K562 (cell line): Measurements from ENCODE around the gene IDH1. TPM values are rescaled to one million over a fixed set of nuclear protein-coding genes. Genes with fewer than 3 reads are reported as not detected.

Experiments used
- ARNT ChIP-seq, 2 experiments: fragments of 450-650 bp; IDR thresholded peaks; 2 replicates each; pipeline ENCODE4 v1.6.1; 2016; ENCODE audit warnings: mild to moderate bottlenecking in 1 of 2
- CBX3 ChIP-seq, 2 experiments: IDR thresholded peaks; 1 replicate in 1 of 2; 2 replicates in 1 of 2; pipeline ENCODE4 v1.6.1; 2012; ENCODE audit warnings: inconsistent platforms in 2 of 2, low read length in 2 of 2, borderline replicate concordance in 1 of 2, control low read depth in 1 of 2
- ETV6 ChIP-seq, 3 experiments: fragments of 150-350 bp in 1 of 3; sonication (generic) in 1 of 3; formaldehyde crosslinking in 1 of 3; IDR thresholded peaks; 2 replicates each; pipeline versions ENCODE4 v1.6.1 to v1.8.0; 2014 to 2022; ENCODE audit warnings: borderline replicate concordance in 2 of 3, low read depth in 2 of 3, antibody characterized with exemption in 1 of 3, low read length in 1 of 3, mild to moderate bottlenecking in 1 of 3, missing genetic modification reagents in 1 of 3
- FOXA3 ChIP-seq, 2 experiments: fragments of 450-650 bp in 1 of 2; sonication (generic) in 1 of 2; formaldehyde crosslinking; IDR thresholded peaks in 1 of 2; conservative IDR thresholded peaks in 1 of 2; 2 replicates each; pipeline versions ENCODE4 v1.4.0 to v1.8.0; 2020 to 2022; ENCODE audit warnings: mild to moderate bottlenecking in 2 of 2, missing genetic modification reagents in 1 of 2
- HDAC1 ChIP-seq, 2 experiments: fragments of 450-650 bp; IDR thresholded peaks; 2 replicates each; pipeline ENCODE4 v1.6.1; 2016 to 2017; ENCODE audit warnings: inconsistent platforms in 1 of 2, mild to moderate bottlenecking in 1 of 2, moderate library complexity in 1 of 2
- HNRNPUL1 ChIP-seq: fragments of 200-400 bp; formaldehyde crosslinking; IDR thresholded peaks from 2 replicates; pipeline ENCODE4 v1.6.1; 2017; ENCODE audit warnings: low read length
- TAF7 ChIP-seq: fragments of 450-650 bp; IDR thresholded peaks from 2 replicates; pipeline ENCODE4 v1.6.1; 2016; ENCODE audit warnings: missing genetic modification characterization, missing compliant biosample characterization
- ZNF253 ChIP-seq: fragments of 250-450 bp; sonication (Bioruptor Pico); conservative IDR thresholded peaks from 2 replicates; pipeline ENCODE4 v1.6.1; 2021; ENCODE audit warnings: mild to moderate bottlenecking
- ZNF445 ChIP-seq: fragments of 250-450 bp; sonication (Bioruptor Pico); IDR thresholded peaks from 2 replicates; pipeline ENCODE4 v1.4.0; 2020; ENCODE audit warnings: low read depth, mild to moderate bottlenecking, moderate library complexity
- ZNF785 ChIP-seq: fragments of 250-450 bp; sonication (Bioruptor Pico); IDR thresholded peaks from 2 replicates; pipeline ENCODE4 v1.4.0; 2020; ENCODE audit warnings: mild to moderate bottlenecking
- polyA plus RNA-seq, 8 experiments: library from polyadenylated mRNA; depleted of rRNA in 4 of 8; stranded (reverse) in 5 of 8; unstranded in 3 of 8; fragments of >200 nt; fragmentation: Nextera tagmentation in 2 of 8; fragmentation: Illumina TruSeq in 1 of 8; extraction: Ambion mirVana in 2 of 8; extraction: Trizol in 1 of 8; gene quantifications; 2 replicates each; pipeline versions ENCODE4 v1.2.1 to v1.2.3, GENCODE V29; 2011 to 2014; ENCODE audit warnings: inconsistent platforms in 1 of 8, missing spikeins in 1 of 8
- total RNA-seq, 7 experiments: library from RNA; depleted of rRNA in 6 of 7; stranded (reverse); fragments of >200 nt in 6 of 7; fragmentation: Illumina TruSeq in 2 of 7; extraction: Trizol in 2 of 7; gene quantifications; 2 replicates each; pipeline versions ENCODE4 v1.2.1 to v1.2.3, GENCODE V29; 2011 to 2021; ENCODE audit warnings: low replicate concordance in 1 of 7
- TF ChIP-seq, protein P1 (sequence below): sonication (generic); formaldehyde crosslinking; IDR thresholded peaks from 2 replicates; pipeline ENCODE4 v1.8.0; 2022; ENCODE audit warnings: mild to moderate bottlenecking, low read depth, missing genetic modification reagents
- TF ChIP-seq, protein P2 (sequence below): fragments of 200-600 bp; sonication (generic); IDR thresholded peaks from one replicate; pipeline ENCODE4 v1.6.1; 2012; ENCODE audit warnings: mild to moderate bottlenecking, low read depth, low read length, inconsistent platforms
- TF ChIP-seq, protein P3 (sequence below): fragments of 450-650 bp; IDR thresholded peaks from 2 replicates; pipeline ENCODE4 v1.6.1; 2016; ENCODE audit warnings: low read depth, mild to moderate bottlenecking, moderate library complexity

The IDH1 gene
- total and polyA plus RNA-seq, 9 of the 15 experiments (the other 6 are each of a cell fraction or from before 2014, with no cell fraction given): 61.9 to 194 (median 101) TPM

DNA sequence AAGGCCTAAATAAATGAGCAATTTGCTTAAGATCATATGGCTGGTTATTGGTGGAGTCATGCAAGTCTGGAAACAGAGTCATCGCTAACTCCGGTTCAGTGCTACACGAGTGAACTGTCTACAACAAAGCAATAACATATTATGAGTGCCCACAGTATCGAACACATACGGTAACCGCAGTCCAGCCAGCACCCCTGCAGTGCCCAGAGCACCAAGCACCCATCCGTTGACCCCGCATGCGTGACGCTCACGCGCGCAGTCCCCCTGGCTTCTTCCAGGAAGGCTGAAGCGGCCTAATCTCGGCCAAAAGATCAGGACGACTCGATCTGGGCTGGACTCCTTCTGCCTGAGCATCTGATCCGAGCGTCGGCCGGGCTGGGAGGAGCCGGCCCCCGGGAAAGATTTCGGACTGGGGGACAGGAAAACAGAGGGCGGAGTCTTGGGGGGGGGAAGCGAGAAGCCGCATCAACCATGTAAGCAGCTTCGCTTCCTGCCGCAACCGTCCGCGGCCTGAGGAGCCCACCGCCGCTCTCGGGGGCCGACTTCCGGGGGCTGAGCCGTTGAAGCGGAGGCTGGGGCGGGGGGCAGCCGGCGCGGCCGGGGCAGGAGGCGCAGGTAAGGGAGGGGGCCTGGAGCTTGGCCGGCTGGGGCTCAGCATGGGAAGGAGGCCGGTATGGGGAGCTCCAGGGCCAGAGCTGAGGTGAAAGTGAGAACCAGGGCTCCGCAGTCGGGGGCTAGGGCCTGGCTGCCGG, 11.1 kb upstream of the IDH1 start, which contains the start of gene PIKFYVE (continued):
- TF ChIP-seq, protein P1, sequence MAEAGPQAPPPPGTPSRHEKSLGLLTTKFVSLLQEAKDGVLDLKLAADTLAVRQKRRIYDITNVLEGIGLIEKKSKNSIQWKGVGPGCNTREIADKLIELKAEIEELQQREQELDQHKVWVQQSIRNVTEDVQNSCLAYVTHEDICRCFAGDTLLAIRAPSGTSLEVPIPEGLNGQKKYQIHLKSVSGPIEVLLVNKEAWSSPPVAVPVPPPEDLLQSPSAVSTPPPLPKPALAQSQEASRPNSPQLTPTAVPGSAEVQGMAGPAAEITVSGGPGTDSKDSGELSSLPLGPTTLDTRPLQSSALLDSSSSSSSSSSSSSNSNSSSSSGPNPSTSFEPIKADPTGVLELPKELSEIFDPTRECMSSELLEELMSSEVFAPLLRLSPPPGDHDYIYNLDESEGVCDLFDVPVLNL (CRISPR knock-in tag): no peak
- TF ChIP-seq FOXA3 (CRISPR knock-in tag; conservative IDR thresholded peaks at IDR 0.05 in 1 of 2, IDR thresholded peaks at IDR 0.05 in 1 of 2) (no peak), ZNF253 (CRISPR knock-in tag) (no peak), ETV6 (IDR thresholded peaks at IDR 0.05; ENCODE audit: borderline replicate concordance in 1 of 2, low read depth in 2 of 2, low read length in 1 of 2) (peak in 1 of 2 experiments; percentile 51; a peak in 1 of 4 replicates), ETV6 (CRISPR knock-in tag; IDR thresholded peaks at IDR 0.05; ENCODE audit: borderline replicate concordance) (no peak), TAF7 (tag) (no peak), ARNT (IDR thresholded peaks at IDR 0.05) (peak; percentile 48 to 62; a peak in 1 of 4 replicates), ZNF785 (CRISPR knock-in tag) (no peak), ZNF445 (CRISPR knock-in tag) (no peak), HDAC1 (IDR thresholded peaks at IDR 0.05) (peak in 1 of 2 experiments; percentile 44; a peak in 1 of 4 replicates), CBX3 (IDR thresholded peaks at IDR 0.05; ENCODE audit: borderline replicate concordance in 1 of 2, low read length in 2 of 2) (peak in 1 of 2 experiments; percentile 16; a peak in 1 of 3 replicates), HNRNPUL1 (no peak)
- TF ChIP-seq, protein P2, sequence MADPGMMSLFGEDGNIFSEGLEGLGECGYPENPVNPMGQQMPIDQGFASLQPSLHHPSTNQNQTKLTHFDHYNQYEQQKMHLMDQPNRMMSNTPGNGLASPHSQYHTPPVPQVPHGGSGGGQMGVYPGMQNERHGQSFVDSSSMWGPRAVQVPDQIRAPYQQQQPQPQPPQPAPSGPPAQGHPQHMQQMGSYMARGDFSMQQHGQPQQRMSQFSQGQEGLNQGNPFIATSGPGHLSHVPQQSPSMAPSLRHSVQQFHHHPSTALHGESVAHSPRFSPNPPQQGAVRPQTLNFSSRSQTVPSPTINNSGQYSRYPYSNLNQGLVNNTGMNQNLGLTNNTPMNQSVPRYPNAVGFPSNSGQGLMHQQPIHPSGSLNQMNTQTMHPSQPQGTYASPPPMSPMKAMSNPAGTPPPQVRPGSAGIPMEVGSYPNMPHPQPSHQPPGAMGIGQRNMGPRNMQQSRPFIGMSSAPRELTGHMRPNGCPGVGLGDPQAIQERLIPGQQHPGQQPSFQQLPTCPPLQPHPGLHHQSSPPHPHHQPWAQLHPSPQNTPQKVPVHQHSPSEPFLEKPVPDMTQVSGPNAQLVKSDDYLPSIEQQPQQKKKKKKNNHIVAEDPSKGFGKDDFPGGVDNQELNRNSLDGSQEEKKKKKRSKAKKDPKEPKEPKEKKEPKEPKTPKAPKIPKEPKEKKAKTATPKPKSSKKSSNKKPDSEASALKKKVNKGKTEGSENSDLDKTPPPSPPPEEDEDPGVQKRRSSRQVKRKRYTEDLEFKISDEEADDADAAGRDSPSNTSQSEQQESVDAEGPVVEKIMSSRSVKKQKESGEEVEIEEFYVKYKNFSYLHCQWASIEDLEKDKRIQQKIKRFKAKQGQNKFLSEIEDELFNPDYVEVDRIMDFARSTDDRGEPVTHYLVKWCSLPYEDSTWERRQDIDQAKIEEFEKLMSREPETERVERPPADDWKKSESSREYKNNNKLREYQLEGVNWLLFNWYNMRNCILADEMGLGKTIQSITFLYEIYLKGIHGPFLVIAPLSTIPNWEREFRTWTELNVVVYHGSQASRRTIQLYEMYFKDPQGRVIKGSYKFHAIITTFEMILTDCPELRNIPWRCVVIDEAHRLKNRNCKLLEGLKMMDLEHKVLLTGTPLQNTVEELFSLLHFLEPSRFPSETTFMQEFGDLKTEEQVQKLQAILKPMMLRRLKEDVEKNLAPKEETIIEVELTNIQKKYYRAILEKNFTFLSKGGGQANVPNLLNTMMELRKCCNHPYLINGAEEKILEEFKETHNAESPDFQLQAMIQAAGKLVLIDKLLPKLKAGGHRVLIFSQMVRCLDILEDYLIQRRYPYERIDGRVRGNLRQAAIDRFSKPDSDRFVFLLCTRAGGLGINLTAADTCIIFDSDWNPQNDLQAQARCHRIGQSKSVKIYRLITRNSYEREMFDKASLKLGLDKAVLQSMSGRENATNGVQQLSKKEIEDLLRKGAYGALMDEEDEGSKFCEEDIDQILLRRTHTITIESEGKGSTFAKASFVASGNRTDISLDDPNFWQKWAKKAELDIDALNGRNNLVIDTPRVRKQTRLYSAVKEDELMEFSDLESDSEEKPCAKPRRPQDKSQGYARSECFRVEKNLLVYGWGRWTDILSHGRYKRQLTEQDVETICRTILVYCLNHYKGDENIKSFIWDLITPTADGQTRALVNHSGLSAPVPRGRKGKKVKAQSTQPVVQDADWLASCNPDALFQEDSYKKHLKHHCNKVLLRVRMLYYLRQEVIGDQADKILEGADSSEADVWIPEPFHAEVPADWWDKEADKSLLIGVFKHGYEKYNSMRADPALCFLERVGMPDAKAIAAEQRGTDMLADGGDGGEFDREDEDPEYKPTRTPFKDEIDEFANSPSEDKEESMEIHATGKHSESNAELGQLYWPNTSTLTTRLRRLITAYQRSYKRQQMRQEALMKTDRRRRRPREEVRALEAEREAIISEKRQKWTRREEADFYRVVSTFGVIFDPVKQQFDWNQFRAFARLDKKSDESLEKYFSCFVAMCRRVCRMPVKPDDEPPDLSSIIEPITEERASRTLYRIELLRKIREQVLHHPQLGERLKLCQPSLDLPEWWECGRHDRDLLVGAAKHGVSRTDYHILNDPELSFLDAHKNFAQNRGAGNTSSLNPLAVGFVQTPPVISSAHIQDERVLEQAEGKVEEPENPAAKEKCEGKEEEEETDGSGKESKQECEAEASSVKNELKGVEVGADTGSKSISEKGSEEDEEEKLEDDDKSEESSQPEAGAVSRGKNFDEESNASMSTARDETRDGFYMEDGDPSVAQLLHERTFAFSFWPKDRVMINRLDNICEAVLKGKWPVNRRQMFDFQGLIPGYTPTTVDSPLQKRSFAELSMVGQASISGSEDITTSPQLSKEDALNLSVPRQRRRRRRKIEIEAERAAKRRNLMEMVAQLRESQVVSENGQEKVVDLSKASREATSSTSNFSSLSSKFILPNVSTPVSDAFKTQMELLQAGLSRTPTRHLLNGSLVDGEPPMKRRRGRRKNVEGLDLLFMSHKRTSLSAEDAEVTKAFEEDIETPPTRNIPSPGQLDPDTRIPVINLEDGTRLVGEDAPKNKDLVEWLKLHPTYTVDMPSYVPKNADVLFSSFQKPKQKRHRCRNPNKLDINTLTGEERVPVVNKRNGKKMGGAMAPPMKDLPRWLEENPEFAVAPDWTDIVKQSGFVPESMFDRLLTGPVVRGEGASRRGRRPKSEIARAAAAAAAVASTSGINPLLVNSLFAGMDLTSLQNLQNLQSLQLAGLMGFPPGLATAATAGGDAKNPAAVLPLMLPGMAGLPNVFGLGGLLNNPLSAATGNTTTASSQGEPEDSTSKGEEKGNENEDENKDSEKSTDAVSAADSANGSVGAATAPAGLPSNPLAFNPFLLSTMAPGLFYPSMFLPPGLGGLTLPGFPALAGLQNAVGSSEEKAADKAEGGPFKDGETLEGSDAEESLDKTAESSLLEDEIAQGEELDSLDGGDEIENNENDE: peak; percentile 95
- TF ChIP-seq, protein P3, sequence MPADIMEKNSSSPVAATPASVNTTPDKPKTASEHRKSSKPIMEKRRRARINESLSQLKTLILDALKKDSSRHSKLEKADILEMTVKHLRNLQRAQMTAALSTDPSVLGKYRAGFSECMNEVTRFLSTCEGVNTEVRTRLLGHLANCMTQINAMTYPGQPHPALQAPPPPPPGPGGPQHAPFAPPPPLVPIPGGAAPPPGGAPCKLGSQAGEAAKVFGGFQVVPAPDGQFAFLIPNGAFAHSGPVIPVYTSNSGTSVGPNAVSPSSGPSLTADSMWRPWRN: peak; percentile 42; the same call in 1 of the 2 replicates
